Stimulated activated CD8-positive, alpha-beta memory T cell treated with anti-CD3 and anti-CD28 coated beads, Interleukin-12 subunit alpha, Interleukin-12 subunit beta, amount 100 ng/mL, for 24 hours (primary cell): ENCODE results near the gene DMRT1.
"Not testable (repeated sequence)": the region's sequence is repeated elsewhere in the genome, so short reads cannot be mapped to it uniquely, and the experiment has no call there.

Experiments
- DNase-seq: peaks from one replicate; pipeline ENCODE4 v3.0.0-alpha.2; 2020; ENCODE audit errors: extremely low read depth

DMRT1 gene

GRCh38 chr9:860706-861105 lies 19.2 kb downstream of the DMRT1 start:
- no peak for DNase-seq

DNA sequence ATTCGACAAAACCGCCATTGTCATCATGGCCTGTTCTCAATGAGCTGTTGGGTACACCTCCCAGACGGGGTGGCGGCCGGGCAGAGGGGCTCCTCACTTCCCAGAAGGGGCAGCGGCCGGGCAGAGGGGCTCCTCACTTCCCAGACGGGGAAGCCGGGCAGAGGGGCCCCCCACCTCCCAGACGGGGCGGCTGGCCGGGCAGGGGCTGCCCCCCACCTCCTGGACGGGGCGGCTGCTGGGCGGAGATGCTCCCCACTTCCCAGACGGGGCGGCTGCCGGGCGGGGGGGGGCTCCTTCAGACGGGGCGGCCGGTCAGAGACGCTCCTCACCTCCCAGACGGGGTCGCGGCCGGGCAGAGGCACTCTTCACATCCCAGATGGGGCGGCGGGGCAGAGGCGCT lies 20.0 kb downstream of the DMRT1 start:
- DNase-seq: not testable (repeated sequence)

GRCh38 chr9:875119-875962 lies 33.8 kb downstream of the DMRT1 start:
- DNase-seq: no peak

GRCh38 chr9:876425-876824 lies 34.9 kb downstream of the DMRT1 start:
- DNase-seq: no peak

DNA sequence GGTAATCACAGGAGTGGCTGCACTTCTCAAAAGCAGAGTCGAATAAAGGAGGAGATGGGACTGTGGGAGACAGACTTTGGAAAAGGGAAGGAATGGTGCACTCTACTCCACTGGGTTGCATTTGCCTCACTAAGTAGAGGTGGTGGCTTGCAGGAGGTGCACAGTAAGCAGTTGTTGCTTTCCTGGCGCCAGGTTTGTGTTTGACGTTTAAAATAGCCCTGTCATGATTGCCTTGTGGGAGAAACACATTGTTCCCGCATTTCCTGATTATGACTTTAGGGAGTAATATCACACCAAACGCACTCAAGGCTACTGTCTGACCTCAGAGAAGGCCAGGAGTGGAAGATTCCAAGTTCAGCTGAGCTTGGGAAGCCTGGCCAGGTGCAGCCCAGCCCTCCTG lies 36.7 kb downstream of the DMRT1 start:
- DNase-seq: no peak

- DNase-seq: no peak
Observed at GRCh38 chr9:880725-881124, 39.2 kb downstream of the DMRT1 start.

- DNase-seq: no peak
Observed at GRCh38 chr9:882416-882924, 41.0 kb downstream of the DMRT1 start.

DNA sequence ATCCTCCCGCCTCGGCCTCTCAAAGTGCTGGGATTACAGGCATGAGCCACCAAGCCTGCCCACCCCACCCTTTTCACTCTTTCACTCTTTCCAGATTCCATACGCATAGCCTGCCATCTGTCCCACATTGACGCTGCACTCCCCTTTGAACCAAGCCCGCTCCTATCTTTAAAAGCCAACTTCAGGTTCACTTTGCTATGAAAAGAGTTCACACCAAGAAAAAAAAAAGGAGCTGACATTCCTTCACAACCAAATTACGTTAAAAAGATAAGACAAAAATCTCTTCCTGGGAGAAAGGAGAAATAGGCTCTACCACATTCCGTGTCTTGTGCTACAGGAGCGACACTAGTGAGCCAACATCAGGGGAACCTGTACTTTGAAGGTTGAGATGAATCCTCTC lies 41.5 kb downstream of the DMRT1 start:
- DNase-seq: no peak

- no peak for DNase-seq
Observed at GRCh38 chr9:886886-887285, 45.4 kb downstream of the DMRT1 start.

DNA sequence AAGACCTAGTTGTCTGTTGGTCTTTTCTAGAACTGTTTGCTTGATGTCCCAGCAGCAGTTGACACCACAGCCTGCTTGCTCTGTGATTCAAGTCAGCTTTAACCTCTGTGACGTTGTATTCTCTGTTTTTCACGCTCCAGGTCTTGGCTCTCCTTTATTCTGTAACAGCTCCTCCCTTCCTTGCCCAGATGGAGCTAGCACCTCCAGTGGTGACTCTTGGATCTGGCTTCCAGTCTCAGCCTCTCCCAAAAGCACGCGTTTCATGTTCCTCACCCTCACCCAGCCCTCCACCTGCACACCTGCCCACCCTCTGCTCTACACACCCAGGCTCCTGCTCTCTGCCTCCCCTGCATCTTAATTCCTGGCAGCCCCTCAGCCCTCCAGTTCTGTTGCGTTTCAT lies 50.6 kb downstream of the DMRT1 start:
- no peak for DNase-seq

DNA sequence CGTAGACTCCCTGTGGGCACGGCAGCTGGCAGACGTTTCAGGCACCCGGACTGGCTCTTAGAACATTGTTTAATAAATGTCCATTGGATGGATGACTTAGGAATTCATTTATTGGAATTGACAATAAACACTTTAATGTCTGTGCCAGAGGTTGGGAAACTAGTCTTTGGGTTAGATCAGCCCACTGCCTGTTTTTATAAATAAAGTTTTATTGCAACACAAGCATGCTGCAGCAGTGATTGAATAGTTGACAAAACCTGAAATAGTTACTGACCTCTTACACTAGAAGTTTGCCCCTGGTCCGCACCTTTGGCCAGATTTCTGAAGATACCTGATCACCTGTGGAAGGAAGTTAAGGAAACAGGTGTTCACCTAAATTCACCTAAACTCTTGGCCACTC lies 51.6 kb downstream of the DMRT1 start:
- DNase-seq: no peak

DNA sequence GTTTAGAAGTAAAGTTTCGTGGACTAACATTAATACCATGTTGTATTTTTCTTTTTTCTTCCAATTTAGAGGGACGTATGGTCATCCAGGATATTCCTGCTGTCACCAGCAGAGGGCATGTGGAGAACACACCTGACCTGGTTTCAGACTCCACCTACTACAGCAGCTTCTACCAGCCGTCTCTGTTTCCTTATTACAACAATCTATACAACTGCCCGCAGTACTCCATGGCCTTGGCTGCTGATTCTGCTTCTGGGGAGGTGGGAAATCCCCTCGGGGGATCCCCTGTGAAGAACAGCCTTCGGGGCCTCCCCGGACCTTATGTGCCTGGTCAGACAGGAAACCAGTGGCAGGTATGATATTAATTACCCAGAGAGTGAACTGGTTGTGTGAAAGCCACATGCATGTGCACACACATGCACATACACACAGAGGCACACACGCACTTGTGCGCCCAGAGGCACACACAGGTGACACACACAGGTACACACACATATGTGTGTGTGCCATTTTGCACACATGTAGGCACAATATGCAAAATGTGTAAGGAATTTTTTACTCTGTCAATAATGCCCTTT lies 52.4 kb downstream of the DMRT1 start:
- peak; percentile 5 for DNase-seq

- DNase-seq: no peak
Observed at GRCh38 chr9:899440-900184, 58.1 kb downstream of the DMRT1 start.

DNA sequence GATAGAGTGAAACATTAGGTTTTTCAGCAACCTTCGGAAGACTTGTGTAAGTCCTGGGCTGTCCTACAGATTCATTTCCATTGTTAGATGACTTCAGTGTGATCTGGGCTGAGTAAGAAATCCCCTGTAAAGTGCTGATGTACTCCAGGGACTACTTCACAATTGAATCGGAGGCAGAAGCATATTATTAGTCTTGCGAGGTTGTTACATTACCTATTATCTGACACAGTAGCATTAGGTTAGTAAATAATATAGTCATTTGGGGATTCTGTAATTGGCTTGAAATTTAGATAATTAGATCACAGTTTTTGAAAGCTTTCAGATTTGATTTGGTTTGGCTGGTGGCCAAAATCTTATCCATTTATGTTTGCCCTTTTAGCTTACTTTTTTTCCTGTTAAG lies 62.4 kb downstream of the DMRT1 start:
- DNase-seq: no peak

DNA sequence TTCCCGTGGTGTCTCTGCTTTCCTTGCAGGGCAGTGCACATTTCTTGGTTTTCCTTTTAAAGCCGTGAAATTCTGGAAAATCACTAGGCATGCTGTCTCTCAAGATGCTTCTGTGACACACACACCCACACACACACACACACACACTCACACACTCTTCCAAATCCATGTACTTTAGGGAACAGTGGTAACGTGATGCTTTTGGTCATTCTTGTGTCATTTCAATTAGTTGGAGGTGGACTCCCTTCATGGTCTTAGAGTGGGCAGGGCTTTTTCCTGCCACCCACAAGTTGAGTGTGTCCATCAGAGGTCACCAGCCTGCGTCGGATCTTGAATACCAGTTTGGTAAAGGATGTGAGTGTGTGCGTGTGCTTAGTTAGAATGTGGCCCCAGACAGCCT lies 64.4 kb downstream of the DMRT1 start:
- DNase-seq: no peak

DNA sequence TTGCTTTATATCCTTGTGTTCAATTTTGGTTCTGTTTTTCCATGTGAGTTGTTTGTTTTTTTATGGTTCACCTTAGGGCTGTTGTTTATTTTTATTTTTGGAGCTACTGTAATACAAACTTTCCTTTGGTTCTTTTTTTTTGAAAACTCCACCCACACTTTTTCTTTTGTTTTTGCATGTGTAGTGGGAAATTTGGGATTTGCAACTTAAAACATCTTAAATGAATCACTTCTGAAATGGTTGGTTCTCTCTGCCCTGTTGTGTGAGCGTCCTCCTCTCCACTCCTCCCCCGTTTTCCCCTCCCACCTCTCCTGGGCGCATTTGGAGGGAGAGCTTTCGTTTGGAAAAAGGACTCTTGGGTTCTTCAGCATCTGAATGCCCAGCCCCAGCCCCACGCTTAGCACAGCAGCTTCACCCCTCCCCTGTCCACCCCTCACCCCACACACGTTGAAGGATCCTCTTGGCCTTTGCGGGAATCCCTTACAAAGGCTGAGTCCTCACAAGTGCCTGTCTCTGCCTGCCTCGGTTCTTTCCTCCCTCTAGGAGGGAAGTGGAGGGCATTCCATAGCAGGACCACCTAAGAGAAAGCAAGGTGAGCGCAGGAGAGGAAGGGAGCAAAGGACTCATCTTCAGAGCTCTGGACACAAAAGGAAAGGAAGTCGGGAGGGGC lies 67.2 kb downstream of the DMRT1 start:
- DNase-seq: no peak

DNA sequence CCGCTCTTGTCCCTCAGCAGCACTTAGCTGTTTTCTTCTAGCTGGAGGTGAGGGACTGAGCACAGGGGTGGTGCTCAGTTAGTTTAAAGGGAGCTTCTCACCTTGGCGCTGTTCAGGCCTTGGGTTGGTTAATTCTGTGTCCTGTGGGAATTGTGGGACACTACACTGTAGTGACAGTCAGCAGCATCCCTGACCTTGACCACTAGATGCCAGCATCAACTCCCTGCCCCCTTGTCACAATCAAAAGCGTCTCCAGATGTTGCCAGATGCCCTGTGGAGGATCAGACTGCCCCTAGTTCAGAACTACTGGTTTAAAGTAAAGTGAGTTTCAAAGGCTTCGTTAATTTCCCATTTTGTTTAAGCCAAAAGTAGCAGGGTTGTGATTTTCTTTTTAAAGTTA lies 69.5 kb downstream of the DMRT1 start:
- no peak for DNase-seq

GRCh38 chr9:912776-913175 lies 71.3 kb downstream of the DMRT1 start:
- DNase-seq: no peak

DNA sequence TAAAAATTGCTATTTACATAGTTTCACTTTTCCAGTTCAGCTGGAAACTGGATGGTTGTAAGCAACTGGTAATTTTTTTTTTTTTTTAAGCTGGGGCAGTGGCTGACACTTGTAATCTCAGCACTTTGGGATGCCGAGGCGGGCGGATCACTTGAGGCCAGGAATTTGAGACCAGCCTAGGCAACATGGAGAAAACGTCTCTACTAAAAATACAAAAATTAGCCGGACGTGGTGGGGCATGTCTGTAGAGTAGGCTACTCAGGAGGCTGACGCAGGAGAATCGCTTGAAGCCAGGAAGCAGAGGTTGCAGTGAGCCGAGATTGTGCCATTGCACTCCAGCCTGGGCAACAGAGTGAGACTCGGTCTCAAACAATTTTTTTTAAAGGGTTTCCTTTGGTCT lies 72.0 kb downstream of the DMRT1 start:
- not testable (repeated sequence) for DNase-seq

DNA sequence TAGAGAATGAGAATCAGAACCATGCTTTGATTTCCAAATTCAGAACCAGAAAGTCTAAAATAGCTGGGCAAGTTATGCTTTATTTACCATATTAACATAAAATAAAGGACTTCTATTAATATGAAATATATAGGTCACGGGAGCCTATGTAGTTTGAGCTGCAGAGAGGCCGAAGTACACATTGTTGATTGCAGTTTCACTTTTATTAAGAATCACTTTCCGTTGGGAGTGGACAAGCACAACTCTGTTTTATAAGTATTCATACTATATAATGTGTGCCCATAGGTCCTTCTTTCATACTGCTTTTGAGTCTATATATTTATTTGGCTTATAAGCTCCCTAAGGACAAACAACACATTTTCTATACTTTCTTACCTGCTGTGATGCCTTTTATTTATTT lies 76.2 kb downstream of the DMRT1 start:
- no peak for DNase-seq

- DNase-seq: no peak
Observed at GRCh38 chr9:920927-921326, 79.4 kb downstream of the DMRT1 start.

DNA sequence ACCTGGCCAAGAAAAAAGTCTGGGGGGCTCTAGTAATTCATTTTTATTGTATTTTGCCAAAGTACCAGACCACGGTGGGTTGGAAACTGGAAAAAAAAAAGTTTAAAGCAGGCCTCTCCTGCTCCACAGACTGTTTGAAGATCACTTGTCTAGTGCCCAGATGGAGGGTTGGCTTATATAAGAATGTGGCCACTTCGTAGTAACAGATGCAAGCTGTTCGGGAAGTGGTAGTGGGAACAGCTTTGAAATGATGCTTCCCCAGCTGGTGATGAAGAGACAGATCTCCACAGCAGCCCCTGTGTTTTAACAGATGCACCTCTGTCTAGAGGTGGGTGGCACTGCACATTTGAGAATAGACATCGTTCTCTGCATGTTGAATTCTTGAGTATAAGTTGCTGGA lies 80.7 kb downstream of the DMRT1 start:
- DNase-seq: no peak
